Tibial nerve (tissue), 4 donors: ENCODE results near the gene TMEM31. TPM values are rescaled to one million over a fixed set of nuclear protein-coding genes. Genes with fewer than 3 reads are reported as not detected.

ENCODE experiments used
- DNase-seq, 2 donors: peaks; one replicate each; pipeline ENCODE4 v3.0.0-alpha.2; 2019; ENCODE audit warnings: low spot score in 2 of 2
- H3K27ac ChIP-seq, 4 donors: fragments of 200-600 bp; sonication (generic) in 3 of 4; one replicate each; pipeline ENCODE4 v1.5.1; 2017 to 2019; ENCODE audit warnings: mild to moderate bottlenecking in 1 of 4
- H3K27me3 ChIP-seq, 2 donors: fragments of 200-600 bp; sonication (generic) in 1 of 2; one replicate each; pipeline versions ENCODE4 v1.5.1 to v1.6.0; 2017 to 2019
- H3K36me3 ChIP-seq, 3 donors: fragments of 200-600 bp; sonication (generic); one replicate each; pipeline ENCODE4 v1.5.1; 2018 to 2019
- H3K4me1 ChIP-seq, 4 donors: fragments of 200-600 bp; sonication (generic) in 3 of 4; one replicate each; pipeline ENCODE4 v1.5.1; 2017 to 2019
- H3K4me3 ChIP-seq, 4 donors: fragments of 200-600 bp; sonication (generic) in 3 of 4; one replicate each; pipeline ENCODE4 v1.5.1; 2017 to 2019; ENCODE audit warnings: mild to moderate bottlenecking in 1 of 4, moderate library complexity in 1 of 4
- H3K9me3 ChIP-seq, 4 donors: fragments of 200-600 bp; sonication (generic) in 3 of 4; one replicate each; pipeline ENCODE4 v1.5.1; 2017 to 2019
- EP300 ChIP-seq, 2 donors: sonication (generic); formaldehyde crosslinking; IDR thresholded peaks; one replicate each; pipeline ENCODE4 v1.6.1; 2017; ENCODE audit warnings: antibody characterized with exemption in 2 of 2, mild to moderate bottlenecking in 1 of 2
- POLR2A ChIP-seq, 2 donors: fragments of 450-650 bp; IDR thresholded peaks; one replicate each; pipeline ENCODE4 v1.6.1; 2017; ENCODE audit warnings: antibody characterized with exemption in 2 of 2, mild to moderate bottlenecking in 2 of 2, moderate library complexity in 2 of 2
- WGBS, 2 donors: methylation state at CpG; one replicate each; pipeline ENCODE4 v1.1.5; 2018; 5-methylcytosine and 5-hydroxymethylcytosine counted together
- total RNA-seq, 4 donors: library from RNA; depleted of rRNA; stranded (reverse); fragments of >200 nt; gene quantifications; one replicate each; pipeline ENCODE4 v1.1.0, GENCODE V29; 2016
- TF ChIP-seq, protein P1 (sequence below), 5 experiments: fragments of 200-600 bp in 3 of 5; fragments of 450-650 bp in 2 of 5; sonication (generic) in 3 of 5; IDR thresholded peaks; one replicate each; pipeline ENCODE4 v1.5.1; 2016 to 2019; ENCODE audit warnings: antibody characterized with exemption in 5 of 5, mild to moderate bottlenecking in 3 of 5, moderate library complexity in 2 of 5

TMEM31 gene
- total RNA-seq, 4 donors from 2014 or later, result 0.63 TPM; not detected in 3

DNA sequence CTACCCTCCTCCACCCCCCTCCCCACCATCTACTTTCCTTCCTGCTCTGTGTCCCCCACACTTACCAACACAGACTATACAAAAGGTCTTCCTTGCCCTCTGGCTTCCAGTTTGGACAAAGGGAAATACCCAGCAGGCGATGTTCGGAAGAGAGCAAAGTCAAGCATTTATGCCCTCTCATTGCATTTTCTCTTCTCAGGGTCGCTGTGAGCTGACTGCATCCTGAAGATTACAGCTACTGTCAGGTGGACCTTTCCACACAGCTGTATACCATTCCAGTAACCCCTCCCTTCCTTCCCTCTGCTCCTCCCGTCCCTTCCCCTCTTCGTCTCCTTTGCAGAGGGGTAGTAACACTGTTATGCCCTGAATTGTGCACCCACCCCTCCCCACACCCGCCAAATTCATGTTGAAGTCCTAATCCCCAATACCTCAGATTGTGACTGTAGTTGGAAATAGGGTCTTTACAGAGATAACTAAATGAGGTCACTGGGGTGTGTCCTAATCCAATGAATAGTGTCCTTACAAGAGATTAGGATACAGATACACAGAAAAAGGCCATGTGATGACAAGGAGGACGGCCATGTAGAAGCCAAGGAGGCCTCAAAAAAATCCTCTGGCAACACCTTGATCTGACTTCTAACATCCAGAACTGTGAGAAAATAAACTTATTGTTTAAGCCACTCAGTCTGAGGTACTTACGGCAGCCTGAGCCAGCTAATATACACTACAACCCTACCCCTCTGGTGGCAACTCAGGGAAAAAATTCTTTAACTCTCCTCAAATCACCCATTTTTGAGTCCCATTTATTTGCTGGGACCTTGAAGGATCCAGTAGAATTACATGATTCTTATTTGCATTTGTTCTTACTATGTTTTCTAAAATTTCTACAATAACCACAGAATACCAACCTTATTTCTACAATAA is 35.9 kb upstream of the TMEM31 start:
- 68% methylated on average over 8 of the region's 8 CpGs for WGBS, 2 donors
- no peak for TF ChIP-seq POLR2A (IDR thresholded peaks at IDR 0.05)
- TF ChIP-seq, protein P1, sequence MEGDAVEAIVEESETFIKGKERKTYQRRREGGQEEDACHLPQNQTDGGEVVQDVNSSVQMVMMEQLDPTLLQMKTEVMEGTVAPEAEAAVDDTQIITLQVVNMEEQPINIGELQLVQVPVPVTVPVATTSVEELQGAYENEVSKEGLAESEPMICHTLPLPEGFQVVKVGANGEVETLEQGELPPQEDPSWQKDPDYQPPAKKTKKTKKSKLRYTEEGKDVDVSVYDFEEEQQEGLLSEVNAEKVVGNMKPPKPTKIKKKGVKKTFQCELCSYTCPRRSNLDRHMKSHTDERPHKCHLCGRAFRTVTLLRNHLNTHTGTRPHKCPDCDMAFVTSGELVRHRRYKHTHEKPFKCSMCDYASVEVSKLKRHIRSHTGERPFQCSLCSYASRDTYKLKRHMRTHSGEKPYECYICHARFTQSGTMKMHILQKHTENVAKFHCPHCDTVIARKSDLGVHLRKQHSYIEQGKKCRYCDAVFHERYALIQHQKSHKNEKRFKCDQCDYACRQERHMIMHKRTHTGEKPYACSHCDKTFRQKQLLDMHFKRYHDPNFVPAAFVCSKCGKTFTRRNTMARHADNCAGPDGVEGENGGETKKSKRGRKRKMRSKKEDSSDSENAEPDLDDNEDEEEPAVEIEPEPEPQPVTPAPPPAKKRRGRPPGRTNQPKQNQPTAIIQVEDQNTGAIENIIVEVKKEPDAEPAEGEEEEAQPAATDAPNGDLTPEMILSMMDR (IDR thresholded peaks at IDR 0.05), result no peak
- TF ChIP-seq EP300 (IDR thresholded peaks at IDR 0.05), result no peak
- peaks cover 0 to 9% of the 10 kb centered on the region in 2 donors for H3K27me3 ChIP-seq
- no peak for DNase-seq
- no peaks in the 10 kb centered on the region for H3K4me1 ChIP-seq
- no peak overlapping the region for H3K4me3 ChIP-seq
- peak overlapping the region in 1 of 4 donors; percentile 0 for H3K27ac ChIP-seq
- H3K36me3 ChIP-seq, result peaks cover 0 to 26% (median 0%) of the 10 kb centered on the region in 3 donors
- H3K9me3 ChIP-seq, result no peaks in the 10 kb centered on the region

GRCh38 chrX:103678199-103678993 is 32.3 kb upstream of the TMEM31 start:
- Histone ChIP-seq H3K27me3 (peaks cover 0 to 8% of the 10 kb centered on the region in 2 donors), H3K27ac (no peak overlapping the region), H3K4me3 (no peak overlapping the region), H3K9me3 (no peaks in the 10 kb centered on the region), H3K4me1 (peaks cover 0 to 16% (median 0%) of the 10 kb centered on the region in 4 donors), H3K36me3 (peaks cover 0 to 33% (median 0%) of the 10 kb centered on the region in 3 donors)
- WGBS, 2 donors, result 75 to 90% methylated on average over 5 of the region's 5 CpGs
- no peak for TF ChIP-seq POLR2A (IDR thresholded peaks at IDR 0.05)
- no peak for DNase-seq

GRCh38 chrX:103681443-103681842 is 29.3 kb upstream of the TMEM31 start:
- H3K27me3 ChIP-seq, result peaks cover 0 to 5% of the 10 kb centered on the region in 2 donors
- 29 to 61% methylated on average over 2 of the region's 2 CpGs for WGBS, 2 donors
- no peak overlapping the region for H3K27ac ChIP-seq
- no peaks in the 10 kb centered on the region for H3K9me3 ChIP-seq
- H3K4me1 ChIP-seq, result peaks cover 0 to 33% (median 0%) of the 10 kb centered on the region in 4 donors
- no peak for DNase-seq
- H3K4me3 ChIP-seq, result no peak overlapping the region
- peaks cover 0 to 39% (median 0%) of the 10 kb centered on the region in 3 donors for H3K36me3 ChIP-seq
- TF ChIP-seq, protein P1 (IDR thresholded peaks at IDR 0.05), result no peak

GRCh38 chrX:103685396-103685795 is 25.3 kb upstream of the TMEM31 start:
- no peak for TF ChIP-seq POLR2A (IDR thresholded peaks at IDR 0.05)
- TF ChIP-seq EP300 (IDR thresholded peaks at IDR 0.05), result no peak
- TF ChIP-seq, protein P1 (IDR thresholded peaks at IDR 0.05), result no peak
- Histone ChIP-seq H3K9me3 (no peaks in the 10 kb centered on the region), H3K36me3 (peaks cover 0 to 18% (median 0%) of the 10 kb centered on the region in 3 donors), H3K4me3 (peak overlapping the region; percentile 46 to 64 (median 53)), H3K27me3 (peaks cover 0 to 5% of the 10 kb centered on the region in 2 donors), H3K4me1 (peaks cover 0 to 33% (median 0%) of the 10 kb centered on the region in 4 donors), H3K27ac (peak overlapping the region; percentile 94 to 99 (median 95))
- DNase-seq, result no peak
- 7 to 42% methylated on average over 5 of the region's 5 CpGs for WGBS, 2 donors

DNA sequence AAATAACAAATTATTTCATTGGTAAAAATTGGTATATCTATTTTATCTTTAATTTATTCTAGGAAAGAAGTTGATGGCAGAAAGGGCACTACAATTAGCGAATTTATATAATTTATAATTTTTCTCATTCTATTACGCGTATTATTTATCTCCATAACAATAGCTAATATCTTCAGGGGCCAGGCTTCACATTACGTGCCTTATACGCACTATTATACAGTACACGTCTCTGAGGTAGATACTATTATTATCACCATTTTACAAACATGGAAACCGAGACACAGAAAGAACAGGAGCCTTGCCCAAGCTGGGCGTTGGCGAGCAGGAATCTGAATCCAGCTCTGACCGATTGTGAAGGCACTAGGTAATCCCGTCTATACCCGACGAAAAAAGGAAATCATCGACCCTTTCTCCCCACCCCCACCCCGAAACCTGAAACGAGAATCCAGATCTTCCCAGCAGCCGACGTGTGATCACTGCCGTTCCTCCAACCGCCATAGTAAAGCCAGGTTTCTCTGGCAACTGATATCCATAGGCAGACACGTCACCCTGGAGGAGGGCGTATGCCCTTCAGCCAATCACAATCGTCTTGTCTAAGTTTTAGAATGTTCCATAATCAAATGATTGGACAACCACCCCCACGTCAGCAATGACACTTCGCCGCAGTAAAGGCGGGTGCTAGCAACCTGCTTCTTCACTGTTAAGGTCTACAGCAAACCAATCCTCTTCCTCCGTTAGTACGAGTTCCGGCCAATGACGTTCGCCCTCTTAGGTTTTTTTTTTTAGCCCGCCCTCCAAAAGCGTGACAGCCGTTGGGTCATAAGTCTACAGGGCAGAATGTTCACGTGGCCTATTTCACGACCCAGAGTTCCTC is 24.3 kb upstream of the TMEM31 start, which contains the start of gene MORF4L2:
MORF4L2 (minus strand) TSS at position 501 of the 874 bp plus-strand sequence. CDS start 9,672 bp downstream, outside the sequence.
- 0 to 39% methylated on average over 27 to 37 of the region's 37 CpGs for whole genome bisulfite sequencing, 2 donors
- peak; percentile 77 to 86 for DNase-seq
- TF ChIP-seq EP300 (IDR thresholded peaks at IDR 0.05) (peak in 1 of 2 donors; percentile 98), POLR2A (IDR thresholded peaks at IDR 0.05) (peak; percentile 61 to 87)
- TF ChIP-seq, protein P1 (IDR thresholded peaks at IDR 0.05), result no peak
- H3K4me1 ChIP-seq, result peaks cover 0 to 28% (median 0%) of the 10 kb centered on the region in 4 donors
- no peaks in the 10 kb centered on the region for H3K9me3 ChIP-seq
- H3K27ac ChIP-seq, result peak within 1 kb of the TSS; percentile 94 to 99 (median 95)
- peak within 1 kb of the TSS; percentile 46 to 64 (median 53) for H3K4me3 ChIP-seq
- peaks cover 0 to 12% (median 0%) of the 10 kb centered on the region in 3 donors for H3K36me3 ChIP-seq
- H3K27me3 ChIP-seq, result peaks cover 0 to 5% of the 10 kb centered on the region in 2 donors
